Ureter (tissue), 1 donor: ENCODE measurements around the gene TPRX2. TPM values are rescaled to one million over a fixed set of nuclear protein-coding genes. Genes with fewer than 3 reads are reported as not detected.
"Not testable (repeated sequence)": the region's sequence is repeated elsewhere in the genome, so short reads cannot be mapped to it uniquely, and the experiment has no call there.

Experiments used
- DNase-seq: peaks from one replicate; pipeline ENCODE4 v3.0.0-alpha.2; 2020; ENCODE audit warnings: low spot score
- total RNA-seq: library from RNA; stranded (reverse); gene quantifications from one replicate; pipeline ENCODE4 v1.2.4, GENCODE V29; 2023
- donor health status: DM: yes; HTN: yes; CAD: no.

The TPRX2 gene
- total RNA-seq, 1 donor from 2014 or later, result not detected

DNA sequence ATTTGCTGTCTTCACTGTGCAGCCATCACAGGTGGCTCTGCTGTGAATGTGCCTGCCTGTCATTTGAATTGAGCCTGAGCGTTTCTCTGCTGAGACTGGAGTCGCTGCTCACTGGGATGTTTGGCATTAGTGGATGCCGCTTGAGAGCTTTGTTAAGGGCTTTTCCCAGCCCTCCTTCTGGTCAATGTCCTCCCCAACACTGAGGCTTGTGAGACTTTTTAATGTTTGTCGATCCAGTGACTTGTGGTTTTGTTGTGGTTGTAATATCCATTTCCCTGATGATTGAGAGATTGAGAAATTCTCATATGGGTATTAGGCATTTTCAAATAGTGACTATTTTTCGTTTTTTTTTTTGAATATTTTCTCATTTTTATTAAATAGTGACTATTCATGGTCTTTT lies 2.6 kb downstream of the TPRX2 start:
- DNase-seq, result no peak

DNA sequence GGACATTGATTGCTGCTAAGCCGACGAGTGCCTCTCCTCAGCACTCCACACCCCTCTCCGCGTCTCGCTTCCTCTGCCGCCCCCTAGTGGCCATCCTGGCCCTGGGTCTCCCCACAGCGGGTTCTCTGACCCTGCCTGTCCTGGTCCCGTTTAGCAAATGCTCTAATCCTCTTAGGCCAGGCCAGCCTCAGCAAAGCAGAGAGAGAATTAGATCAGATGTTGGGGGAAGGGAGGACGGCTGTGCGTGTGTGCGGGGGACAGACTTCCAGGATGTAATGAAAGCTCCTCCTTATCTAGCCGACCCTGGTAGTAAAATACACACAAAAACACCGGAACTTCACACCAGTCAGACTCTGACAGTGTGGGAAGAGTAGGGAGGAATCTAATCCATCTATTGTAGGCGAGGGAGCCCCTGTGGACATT lies 4.5 kb downstream of the TPRX2 start:
- peak; percentile 87 for DNase-seq

DNA sequence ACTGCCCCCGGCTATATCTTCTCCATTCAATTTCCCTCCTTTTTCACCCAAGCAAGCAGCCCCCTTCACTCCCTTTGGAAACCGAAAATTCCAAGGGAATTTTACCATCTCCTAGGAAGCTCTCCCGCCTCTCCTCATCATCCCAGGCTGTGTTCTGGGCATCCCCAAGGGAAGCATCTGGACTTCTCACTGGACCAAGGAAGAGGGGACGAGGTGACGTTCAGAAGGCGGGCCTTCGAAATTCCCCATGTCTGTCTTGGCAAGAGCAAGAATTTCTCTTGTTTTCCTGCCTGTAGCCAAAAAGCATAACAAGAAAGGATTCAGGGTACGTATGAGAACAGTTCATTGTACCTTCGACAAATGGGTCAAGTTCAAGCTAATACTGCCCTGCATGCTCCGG lies 6.1 kb downstream of the TPRX2 start:
- DNase-seq, result no peak

DNA sequence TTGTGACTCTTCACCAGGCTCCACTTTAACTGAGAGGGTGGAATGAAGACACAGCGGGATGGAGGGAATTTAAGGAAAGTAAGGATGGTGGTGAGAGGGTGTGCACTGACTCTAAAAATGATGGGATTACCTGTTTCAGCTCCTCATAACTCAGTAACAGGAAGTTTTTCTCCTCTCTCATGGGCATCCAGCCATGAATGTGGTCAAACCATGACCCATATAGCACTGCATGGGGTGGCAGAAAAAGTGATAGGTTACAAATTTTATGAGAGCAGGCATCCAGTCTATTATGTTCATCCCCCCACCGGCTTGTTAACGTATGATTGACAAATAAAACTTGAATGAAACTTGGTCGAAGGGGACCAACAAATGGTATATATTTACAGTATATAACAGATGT lies 19.9 kb downstream of the TPRX2 start:
- DNase-seq, result no peak

DNA sequence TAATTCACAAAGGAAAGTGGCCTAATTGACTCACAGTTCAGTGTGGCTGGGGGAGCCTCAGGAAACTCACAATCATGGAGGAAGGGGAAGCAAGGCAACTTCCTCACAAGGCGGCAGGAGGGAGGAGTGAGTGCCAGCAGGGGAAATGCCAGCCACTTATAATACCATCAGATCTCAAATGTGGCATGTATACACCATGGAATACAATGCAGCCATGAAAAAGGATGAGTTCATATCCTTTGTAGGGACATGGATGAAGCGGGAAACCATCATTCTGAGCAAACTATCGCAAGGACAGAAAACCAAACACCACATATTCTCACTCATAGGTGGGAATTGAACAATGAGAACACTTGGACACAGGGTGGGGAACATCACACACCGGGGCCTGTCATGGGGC lies 20.4 kb downstream of the TPRX2 start:
- DNase-seq, result not testable (repeated sequence)

DNA sequence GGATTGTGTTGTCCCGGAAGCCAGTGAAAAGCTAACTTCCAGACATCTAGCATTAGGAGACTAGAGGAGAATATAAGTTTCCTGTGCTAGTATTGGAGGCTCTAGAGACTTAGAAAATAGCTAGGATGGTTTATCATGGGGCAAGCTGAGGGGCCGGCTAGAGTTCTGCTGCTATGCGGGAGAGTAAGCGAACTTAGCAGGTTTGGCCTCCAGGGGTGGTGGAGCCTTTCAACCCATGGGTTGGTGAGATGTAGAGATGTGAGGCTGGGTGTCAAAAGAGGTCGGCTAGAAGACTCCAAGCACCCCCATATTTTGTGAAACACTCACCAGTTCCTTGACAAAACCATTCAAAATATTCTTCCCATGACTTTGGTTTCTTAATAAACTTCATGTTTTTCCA lies 22.7 kb downstream of the TPRX2 start:
- DNase-seq, result no peak

DNA sequence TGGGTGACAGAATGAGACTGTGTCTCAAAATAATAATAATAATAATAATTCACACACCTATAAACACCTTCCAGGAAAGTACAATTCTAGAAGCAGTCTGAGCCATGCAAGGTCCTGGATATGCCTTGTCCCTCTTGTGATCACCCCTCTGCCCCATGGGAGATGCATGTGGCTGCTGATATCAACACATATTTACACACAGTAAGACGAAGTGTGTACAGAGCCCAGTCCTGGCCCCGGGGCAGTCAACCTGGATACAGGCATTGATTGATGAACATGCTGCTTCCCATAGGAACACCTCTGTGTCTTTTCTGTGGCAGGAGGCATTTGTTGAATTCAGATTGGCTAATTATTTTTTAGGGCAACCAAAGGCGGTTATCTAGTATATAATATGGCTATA lies 23.9 kb downstream of the TPRX2 start:
- DNase-seq, result no peak

DNA sequence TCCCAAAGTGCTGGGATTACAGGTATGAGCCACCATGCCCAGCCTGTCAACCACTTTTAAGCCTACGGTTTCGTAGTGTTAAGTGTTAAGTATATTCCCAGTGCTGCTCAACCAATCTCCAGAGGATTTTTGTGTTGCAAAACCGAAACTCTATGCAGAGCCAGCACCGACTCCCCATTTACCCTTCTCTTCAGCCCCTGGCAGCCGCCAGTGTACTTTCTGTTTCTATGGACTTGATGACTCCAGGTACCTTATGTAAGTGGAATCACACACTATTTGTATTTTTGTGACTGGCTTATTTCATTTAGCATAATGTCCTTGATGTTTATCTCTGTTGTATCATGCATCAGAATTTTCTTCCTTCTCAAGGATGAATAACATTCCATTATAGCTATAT lies 26.0 kb downstream of the TPRX2 start:
- no peak for DNase-seq

DNA sequence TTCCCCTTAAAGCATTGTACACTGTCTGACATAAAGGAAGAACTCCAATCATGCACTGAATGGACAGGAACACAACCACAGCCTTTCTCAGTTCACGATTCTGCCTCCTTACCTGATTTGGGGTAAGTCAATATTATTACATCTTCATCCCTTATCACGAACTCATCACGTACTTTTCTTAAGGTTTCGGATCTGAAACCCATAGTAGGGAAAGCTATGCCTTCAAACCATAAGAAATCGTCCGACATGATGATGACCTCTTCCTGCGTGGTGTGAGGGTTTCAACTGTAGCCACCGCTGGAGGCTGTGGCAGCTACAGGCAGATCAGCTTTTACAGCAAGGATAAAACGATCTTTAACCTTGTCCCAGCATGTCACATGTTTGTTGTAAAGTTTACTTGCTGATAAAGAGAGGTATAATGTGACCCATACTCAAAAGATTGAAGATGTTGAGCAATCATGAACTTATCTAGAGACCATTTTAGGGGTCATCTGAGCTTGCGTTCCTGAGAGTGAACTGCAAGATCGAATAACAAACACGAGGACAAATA lies 27.1 kb downstream of the TPRX2 start, which contains the start of gene SULT2A1:
TSS of gene SULT2A1 (minus strand) at position 306 of the 550 bp plus-strand sequence. CDS start at position 248, 58 bp downstream.
- no peak for DNase-seq

DNA sequence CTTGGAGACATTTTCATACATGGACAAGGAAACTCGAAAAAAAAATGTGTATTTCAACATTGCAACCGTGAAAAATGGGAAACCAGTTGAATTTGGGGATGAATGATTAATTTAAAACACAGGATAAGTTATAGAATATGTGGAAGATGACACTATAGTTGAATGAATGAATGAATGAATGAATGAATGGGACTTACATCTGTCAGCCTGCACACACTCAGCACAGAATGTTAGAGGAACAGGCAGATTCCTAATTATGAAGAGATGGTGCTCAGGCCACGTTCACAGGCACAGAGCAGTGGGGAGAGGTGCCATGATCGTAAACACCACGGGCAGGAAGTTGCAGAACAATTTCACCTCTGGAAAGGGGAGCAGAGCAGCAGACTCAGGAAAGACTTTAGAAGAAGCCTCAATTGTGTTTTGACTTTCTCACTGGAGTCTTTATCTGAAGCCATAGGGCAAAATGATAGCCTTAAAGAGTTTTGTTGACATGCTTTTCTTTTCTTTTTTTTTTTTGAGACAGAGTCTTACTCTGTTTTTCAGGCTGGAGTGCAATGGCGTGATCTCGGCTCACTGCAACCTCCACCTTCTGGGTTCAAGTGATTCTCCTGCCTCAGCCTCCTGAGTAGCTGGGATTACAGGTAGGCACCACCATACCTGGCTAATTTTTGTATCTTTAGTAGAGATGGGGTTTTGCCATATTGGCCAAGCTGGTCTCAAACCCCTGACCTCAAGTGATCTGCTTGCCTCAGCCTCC lies 32.0 kb downstream of the TPRX2 start:
- no peak for DNase-seq

DNA sequence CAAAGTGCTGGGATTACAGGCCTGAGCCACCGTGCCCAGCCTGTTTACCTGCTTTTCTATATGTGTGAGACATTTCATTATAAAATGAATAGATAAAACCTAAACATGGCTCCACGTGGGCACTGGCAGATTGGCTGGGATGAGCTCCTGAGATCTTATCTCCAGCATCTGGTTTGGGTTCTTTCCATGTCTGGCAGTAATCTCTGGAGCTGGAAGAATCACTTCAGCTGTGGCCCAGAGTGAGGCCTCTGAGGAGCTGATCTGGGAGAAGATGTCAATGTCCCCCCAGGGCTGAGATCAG lies 32.5 kb downstream of the TPRX2 start:
- no peak for DNase-seq

DNA sequence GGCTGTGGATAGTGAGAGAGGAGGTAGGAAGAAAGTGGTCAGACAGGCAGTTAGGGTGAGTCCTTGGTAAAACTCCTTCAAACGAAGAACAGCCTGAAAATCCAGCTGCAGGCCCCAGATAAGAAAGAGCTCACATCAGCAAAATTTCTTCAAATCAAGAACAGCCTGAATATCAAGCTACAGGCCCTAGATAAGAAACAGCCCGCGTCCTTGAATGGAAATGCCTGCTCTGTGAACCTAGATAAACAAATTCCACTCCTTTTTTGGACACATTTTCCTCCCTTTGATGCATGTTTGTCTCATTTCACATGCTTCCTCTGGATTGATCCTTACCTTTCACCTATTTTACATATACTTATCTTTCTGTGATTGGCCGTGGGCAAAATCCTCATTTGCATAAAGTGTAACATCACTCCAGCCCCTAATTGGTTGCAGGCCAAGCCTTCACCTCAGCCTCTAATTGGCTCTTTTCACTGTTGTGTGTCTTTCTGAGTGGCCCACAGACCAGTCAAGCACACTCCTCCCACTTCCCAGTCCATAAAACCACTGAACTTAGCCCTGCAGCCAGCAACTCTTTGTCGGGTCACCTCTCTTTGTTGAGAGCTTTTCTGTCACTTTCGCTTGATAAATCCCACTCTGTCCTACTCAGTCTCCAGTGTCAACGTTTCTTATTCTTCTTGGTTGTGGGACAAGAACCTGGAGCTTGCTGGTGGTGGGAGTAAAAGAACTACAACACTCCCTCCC lies 33.1 kb downstream of the TPRX2 start:
- no peak for DNase-seq

DNA sequence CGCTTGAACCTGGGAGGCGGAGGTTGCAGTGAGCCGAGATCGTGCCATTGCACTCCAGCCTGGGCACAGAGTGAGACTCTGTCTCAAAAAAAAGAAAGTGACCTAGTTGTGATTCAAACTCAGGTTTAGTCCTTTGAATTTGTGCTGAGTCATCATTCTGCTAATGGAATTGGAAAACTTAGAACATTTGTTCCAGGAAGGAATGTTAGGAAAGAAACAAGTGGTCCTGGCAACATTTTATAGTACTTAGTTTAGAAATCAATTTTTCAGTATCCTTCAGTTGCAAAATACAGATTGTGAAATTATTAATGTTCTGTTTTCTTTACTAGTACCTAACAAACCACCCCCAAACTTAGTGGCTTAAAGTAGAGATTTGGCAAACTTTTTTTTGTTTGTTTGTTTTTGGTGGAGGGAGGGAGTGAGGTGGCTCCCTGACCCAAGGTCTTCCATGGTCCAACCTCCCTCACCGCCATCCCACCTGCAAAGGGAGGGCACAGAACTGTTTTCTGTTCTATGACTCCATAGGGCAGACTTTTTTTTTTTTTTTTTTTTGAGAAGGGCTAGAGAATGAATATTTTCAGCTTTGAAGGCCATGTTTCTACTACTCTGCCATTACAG lies 36.2 kb downstream of the TPRX2 start:
- no peak for DNase-seq

DNA sequence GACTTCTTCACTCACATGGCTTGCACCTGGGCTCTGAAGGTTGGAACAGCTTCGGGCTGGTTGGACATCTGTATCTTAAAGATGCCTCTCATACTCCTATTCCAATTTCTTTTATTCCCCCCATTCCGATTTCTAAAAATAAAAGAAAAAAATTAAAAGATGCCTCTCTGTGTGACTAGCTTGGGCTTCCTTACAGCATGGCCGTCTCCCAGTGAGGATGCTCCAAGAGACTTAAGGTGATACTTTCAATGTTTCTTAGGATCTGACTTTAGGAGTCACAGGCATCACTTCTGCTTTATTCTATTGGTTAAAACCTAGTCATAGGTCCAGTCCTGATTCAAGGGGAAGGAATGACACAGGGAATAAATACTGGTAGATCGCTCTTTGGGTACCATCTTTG lies 37.0 kb downstream of the TPRX2 start:
- DNase-seq, result no peak

DNA sequence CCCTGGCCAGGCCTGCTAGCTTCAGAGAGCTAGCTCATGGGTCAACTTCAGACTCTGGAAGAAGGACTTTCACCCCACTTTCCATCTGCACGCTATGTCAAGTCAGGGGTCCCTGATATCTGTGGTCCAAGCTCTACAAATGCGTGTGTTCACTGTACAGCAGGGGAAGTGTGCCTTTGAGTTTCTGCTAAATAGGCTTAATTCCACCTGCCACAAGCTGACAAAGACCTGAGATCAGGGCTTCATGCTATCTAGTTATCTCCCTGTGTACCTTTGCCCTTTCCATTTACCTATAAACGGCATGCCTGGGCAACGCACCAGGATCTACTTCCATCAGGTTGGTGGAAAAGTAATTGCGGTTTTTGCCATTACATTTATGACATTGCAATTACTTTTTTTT lies 37.7 kb downstream of the TPRX2 start:
- DNase-seq, result no peak

DNA sequence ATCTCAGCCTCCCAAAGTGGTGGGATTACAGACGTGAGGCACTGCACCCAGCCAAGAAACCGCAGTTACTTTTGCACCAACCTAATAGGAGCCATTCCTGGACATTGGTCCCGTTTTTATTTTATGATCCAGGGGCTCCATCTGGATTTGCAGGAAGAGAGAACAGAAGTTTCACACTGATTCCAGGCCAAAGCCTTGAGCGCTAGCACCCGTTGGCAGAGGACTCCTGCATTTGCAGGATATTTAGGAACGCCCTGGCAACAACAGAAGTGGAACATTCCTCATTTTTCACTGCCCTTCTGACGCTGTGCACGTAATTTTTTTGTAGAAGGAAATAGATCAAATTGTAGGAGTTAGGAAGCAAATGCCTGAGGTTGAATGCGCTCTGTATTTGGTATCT lies 38.8 kb downstream of the TPRX2 start:
- DNase-seq, result no peak

DNA sequence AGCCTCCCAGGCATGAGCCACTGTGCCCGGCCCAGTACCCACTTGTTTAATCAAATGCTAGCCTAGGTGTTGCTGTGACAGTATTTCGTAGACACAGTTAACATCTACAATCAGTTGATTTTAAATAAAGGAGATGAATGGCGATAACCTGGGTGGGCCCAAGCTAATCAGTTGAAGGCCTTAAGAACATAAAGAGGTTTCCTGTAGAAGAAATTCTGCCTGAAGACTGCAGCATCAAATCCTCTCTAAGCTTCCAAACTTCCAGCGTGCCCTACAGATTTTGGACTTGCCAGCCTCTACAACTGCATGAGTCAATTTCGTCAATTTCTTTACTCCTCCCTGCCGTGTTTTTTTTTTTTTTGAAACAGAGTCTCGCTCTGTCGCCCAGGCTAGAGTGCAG lies 40.3 kb downstream of the TPRX2 start:
- DNase-seq, result no peak

DNA sequence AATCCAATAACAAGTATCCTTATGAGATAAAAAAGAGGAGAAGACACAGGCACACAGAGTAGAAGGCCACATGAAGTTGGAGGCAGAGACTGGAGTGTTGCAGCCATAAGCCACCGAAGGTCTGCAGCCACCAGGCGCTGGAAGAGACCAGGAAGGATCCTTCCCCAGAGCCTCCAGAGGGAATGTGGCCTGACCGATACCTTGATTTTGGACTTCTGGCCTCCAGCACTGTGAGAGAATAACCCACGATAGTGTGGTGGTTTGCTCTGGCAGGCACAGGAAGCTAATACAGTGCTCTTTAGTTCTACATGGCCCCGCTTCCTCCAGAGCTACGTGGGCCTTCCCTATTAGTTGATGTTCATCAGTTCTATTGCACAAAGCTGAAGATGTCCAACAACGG lies 42.3 kb downstream of the TPRX2 start:
- DNase-seq, result no peak

DNA sequence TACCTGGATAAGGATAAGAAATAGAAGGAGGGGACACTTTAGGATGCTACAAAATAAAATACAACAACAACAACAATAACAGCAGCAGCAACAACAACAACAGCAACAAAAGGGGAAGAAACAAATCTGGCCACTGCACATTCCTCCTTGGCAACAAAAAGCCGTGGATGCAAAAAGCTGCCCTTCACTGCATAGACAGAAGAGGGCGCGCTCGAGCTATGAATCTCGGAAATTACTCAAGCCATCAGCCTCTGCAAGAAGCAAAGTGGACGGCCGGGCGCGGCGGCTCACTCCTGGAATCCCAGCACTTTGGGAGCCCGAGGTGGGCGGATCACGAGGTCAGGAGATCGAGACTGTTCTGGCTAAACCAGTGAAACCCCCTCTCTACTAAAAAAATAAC lies 50.3 kb downstream of the TPRX2 start:
- DNase-seq, result peak; percentile 86

DNA sequence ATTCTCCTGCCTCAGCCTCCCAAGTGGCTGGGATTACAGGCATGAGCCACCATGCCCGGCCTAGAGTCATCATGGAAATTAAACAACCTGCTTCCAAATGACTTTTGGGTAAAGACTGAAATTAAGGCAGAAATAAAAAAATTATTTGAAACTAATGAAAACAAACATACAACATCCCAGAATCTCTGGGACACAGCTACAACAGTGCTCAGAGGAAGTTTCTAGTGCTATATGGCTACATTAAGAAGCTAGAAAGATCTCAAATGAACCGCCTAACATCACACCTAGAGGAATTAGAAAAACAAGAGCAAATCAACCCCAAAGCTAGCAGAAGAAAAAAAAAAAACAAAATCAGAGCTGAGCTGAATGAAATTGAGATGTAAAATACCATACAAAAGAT lies 51.2 kb downstream of the TPRX2 start:
- peak; percentile 19 for DNase-seq
